HG02970 (cell line): ENCODE data around the gene VPS13C.
A peak's percentile ranks its signal among the peaks of the same experiment; 100 is the strongest.

Source experiments
- ATAC-seq: cut with Tn5 transposase; IDR thresholded peaks from one replicate; pipeline ENCODE4 v1.9.1; 2021; ENCODE audit warnings: mild to moderate bottlenecking, moderate library complexity, moderate number of reproducible peaks; ENCODE audit not compliant: unreplicated experiment, low FRiP score

VPS13C gene, protein sequence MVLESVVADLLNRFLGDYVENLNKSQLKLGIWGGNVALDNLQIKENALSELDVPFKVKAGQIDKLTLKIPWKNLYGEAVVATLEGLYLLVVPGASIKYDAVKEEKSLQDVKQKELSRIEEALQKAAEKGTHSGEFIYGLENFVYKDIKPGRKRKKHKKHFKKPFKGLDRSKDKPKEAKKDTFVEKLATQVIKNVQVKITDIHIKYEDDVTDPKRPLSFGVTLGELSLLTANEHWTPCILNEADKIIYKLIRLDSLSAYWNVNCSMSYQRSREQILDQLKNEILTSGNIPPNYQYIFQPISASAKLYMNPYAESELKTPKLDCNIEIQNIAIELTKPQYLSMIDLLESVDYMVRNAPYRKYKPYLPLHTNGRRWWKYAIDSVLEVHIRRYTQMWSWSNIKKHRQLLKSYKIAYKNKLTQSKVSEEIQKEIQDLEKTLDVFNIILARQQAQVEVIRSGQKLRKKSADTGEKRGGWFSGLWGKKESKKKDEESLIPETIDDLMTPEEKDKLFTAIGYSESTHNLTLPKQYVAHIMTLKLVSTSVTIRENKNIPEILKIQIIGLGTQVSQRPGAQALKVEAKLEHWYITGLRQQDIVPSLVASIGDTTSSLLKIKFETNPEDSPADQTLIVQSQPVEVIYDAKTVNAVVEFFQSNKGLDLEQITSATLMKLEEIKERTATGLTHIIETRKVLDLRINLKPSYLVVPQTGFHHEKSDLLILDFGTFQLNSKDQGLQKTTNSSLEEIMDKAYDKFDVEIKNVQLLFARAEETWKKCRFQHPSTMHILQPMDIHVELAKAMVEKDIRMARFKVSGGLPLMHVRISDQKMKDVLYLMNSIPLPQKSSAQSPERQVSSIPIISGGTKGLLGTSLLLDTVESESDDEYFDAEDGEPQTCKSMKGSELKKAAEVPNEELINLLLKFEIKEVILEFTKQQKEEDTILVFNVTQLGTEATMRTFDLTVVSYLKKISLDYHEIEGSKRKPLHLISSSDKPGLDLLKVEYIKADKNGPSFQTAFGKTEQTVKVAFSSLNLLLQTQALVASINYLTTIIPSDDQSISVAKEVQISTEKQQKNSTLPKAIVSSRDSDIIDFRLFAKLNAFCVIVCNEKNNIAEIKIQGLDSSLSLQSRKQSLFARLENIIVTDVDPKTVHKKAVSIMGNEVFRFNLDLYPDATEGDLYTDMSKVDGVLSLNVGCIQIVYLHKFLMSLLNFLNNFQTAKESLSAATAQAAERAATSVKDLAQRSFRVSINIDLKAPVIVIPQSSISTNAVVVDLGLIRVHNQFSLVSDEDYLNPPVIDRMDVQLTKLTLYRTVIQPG (N-terminal part only)

DNA sequence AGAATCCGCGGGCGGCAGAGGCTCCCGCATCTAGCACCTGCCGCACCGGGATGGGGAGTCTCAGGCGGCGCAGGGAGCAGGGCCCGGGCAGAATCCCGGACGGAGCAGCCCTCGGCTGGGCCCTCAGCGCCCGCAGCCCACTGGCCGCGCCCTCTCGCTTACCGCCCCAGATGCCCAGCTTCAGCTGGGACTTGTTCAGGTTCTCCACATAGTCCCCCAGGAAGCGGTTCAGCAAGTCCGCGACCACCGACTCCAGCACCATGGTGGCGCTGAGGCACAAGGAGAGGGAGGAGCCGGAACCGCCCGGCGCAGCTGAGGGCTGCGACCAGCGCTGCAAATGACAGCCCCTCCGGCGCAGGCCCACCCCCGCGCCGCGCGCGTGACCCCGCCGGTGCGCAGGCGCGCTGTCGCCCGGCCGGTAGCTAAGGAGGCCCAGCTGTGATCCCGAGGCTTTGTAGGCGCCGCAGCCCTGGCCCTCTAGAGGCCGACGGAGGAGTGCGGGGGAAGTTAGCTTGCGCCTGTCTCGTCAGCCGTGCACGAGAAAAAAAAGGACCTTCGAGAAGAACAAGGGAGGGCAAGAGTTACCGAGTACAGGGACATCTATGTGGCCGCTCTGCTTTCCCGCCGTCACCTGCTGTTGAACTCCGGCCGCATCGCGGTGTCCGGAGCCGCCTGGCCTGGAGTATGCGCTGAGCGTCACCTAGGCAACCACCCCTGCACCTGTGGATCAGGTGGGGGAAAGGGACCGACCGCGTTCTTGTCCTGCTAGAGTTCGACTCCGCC, at the start of gene VPS13C:
TSS of gene VPS13C (minus strand) at position 335 of the 783 bp plus-strand sequence. CDS start at position 262, 73 bp downstream.
- peak; percentile 89 for ATAC-seq

DNA sequence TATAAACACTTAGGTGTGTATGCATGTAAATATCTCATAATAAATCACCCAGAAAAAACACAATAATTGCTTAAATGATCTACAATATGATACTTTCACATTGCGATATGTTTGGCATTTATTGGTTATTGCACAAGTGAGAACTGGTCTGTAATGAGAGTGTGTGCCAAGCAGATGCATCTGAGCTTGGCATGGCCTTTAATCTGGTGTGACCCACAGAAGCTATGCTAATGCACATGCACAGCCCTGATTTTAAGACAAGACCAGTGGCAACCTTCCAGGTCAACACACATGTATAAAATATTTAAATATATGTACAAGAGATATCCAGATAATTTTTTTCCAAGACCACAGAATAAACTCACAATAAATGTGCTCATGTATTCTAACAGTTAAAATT, 49.2 kb upstream of the VPS13C start:
- ATAC-seq = no peak

GRCh38 chr15:62108411-62108810, 48.2 kb upstream of the VPS13C start:
- ATAC-seq = no peak

DNA sequence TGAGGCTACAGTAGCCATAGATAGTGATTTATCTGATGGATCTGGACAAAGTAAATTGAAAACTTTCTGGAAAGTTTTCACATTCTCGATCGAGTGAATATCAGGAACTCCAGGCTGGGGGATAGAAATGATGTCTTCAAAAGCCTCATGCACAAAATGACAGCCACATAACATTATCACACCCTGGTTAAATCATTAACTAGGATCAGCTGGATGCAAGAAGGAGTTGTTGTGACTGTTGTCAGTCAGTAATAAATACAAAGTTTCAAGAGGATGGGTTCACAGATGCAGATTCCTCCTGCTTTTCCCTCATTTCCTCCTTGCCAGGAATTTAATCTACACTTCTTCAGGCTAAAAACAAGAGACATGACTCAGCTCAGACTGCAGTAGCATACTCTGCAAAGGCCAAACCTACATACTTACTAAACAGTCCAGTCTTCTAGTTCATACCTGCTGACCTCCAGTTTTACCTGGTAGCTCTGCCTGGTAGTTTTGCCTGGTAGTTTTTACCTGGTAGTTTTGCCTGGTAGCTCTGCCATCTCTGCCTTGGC, 47.4 kb upstream of the VPS13C start:
- ATAC-seq = no peak

DNA sequence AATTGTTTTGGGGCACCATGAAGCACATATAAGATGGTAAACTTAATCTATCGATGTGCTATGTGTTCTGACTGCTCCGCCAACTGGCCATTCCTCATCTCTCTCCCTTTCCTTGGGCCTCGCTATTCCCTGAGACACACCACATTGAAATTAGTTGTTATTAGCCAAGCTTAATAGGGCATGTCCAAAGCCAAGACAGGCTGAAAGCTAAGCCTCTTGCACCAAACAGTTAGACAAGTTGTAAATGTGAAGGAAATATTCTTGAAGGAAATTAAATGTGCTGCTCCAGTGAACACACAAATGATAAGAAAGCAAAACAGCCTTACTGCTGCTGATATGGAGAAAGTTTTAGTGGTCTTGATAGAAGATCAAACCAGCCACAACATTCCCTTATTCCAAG, 45.8 kb upstream of the VPS13C start:
- ATAC-seq = no peak

GRCh38 chr15:62105266-62105665, 45.0 kb upstream of the VPS13C start:
- no peak for ATAC-seq

GRCh38 chr15:62104846-62105245, 44.6 kb upstream of the VPS13C start:
- ATAC-seq = no peak

DNA sequence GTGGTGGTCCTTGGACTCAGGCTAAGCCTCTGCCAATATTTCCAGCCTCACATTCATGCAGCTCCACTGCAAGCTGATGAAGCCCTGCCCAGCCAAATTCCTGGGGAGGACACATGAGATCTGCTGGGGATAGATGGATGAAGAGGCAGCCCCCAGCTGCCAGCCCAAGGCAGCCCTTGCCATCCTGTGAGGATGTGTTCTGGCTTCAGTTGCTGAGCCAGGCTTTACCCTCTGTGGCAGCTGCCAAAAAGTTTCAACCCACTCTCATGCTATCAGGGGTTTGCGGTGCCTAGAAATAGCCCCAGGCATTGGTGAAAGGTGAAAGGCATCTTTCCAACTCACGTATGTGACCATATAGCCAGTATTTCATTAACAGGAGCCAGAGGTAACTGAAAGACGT, 44.2 kb upstream of the VPS13C start:
- ATAC-seq = no peak

DNA sequence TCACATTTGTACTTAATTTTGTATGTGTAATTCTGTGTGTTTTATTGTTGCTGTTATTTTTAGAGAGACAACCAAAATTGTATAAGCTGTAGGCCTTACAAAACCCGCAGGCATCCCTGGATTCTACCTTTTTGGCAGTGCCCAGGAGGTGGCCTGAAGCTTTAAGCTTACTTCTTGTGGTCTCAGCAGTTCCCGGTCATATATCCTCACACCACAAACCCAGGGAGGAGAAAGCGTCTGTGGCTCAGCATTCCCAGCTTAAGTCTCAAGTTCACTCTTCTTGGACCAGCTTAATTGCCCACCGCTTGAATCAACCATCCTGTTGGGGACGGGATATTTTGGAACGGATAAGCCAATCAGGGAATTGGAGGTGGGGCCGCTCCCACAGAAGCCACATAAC, 43.2 kb upstream of the VPS13C start:
- ATAC-seq = no peak

- no peak for ATAC-seq
These were observed 38.9 kb upstream of the VPS13C start for GRCh38 chr15:62099094-62099601.

DNA sequence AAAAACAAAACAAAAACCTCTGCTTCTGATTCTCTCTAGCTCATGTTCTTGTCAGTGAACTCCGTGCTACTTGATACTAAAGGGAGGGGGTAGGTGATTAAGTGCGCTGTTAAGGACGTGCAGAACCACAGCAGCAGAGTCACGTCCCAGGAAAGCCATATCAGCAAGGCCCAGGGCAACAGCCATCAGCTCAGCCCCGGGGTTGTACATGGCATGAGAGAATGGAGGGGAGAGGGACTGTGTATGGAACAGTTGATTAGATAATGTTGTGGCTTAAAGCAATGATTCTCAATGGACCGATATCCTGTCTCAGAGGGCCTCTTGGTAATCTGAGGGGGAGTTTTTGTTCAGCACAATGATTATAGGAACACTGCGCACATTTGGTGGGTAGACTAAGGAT, 34.1 kb upstream of the VPS13C start:
- ATAC-seq = no peak

- ATAC-seq = no peak
These were observed 33.6 kb upstream of the VPS13C start for GRCh38 chr15:62093809-62094208.

DNA sequence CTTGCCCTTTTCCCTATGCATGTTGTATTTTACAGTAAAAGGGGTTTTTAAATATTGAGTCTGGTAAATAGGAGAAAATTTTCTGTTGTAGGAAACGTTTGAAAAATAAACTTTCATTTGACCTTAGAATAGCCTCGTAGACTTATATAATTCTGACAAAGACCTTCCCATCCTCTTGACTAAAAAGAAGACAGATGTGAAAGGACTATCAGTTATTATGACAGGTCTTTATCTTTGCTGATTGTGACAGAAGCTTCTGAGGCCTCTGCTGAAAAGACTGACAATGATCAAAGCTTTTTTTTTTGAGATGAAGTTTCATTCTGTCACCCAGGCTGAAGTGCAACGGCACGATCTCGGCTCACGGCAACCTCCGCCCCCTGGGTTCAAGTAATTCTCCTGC, 30.7 kb upstream of the VPS13C start:
- ATAC-seq = no peak

- ATAC-seq = no peak
These were observed 29.4 kb upstream of the VPS13C start for GRCh38 chr15:62089616-62090015.

DNA sequence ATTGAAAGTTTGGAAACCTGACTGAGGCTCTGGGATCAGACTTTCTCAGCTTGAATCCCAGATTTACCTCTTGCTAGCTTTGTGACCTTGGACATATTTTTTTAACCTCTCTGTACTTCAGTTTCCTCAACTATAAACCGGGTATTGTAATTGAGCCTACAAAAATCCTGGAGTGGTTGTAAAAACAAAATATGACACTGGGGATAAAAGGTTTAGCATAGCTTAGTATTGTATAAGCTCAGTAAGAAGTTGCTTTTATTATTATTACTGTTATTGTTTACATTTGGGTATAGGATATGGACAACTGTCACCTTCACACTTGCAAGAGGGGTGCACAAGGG, 28.1 kb upstream of the VPS13C start:
- ATAC-seq = no peak

- ATAC-seq = no peak
These were observed 27.6 kb upstream of the VPS13C start for GRCh38 chr15:62087671-62088352.

DNA sequence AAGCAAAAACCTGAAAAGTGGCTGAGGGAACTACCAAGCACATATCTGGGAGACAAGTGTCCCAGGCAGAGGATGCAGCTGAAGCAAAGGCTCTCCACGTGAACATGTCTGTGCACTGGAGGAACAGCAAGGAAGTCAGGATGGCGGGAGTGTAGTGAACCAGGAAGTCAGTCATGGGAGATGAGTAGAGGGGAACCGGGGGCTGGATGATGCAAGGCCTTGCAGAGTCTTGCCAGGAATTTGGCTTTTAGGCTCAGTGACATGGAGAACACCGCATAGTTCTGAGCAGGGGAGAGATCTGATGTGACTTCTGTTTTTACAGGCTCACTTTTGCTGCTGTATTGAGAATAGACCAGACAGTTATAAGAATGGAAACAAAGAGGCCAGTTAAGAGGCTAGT, 25.5 kb upstream of the VPS13C start:
- ATAC-seq = no peak

DNA sequence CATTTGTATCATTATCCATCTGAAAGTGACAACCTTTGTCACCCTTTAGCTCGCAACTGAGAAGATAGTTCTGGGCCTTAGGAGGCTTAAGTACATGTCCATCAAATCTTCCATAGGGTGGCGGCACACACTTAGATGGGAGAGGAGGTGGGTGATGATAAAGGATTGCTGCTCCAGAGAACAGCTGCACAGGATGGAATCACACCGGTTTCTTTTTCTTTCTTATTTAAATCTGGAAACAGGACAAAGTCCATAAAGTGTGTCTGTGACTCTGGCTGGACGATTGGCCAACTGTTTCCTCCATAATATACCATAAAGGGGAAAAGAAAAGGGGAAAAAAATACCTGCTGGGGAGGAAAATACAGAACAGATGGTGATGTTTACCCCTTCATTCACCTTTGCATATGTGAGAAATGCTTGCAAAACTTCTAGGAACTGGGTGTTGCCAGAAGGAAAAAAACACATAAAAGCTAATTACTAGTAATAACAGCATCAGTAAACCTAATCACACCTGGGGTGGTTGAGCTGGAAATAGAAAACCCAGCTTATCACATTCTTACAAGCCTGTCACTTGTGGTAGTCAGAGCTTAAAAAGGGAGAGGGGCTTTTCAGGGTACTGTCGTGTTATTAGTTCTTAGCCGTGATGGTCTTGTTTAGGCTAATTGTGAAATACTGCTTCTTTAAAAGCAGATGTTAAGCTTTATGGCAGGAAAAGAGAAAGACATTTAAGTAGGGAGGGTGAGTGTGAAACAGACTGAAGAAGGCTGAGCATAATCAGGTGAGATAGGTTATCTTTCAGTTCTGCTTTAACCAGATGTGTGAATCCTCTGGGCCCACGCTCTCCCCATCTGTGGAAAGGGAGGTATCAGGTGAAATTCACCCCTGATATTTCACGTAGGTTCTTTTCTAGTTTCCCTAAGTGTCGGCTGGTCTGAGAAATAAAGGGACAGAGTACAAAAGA, 23.2 kb upstream of the VPS13C start:
- ATAC-seq = no peak
